ENCODE results near the gene RBM17. TPM values are rescaled to one million over a fixed set of nuclear protein-coding genes. Genes with fewer than 3 reads are reported as not detected.

RBM17 gene
- total RNA-seq, 1 experiment from 2014 or later, result 65.4 TPM

DNA sequence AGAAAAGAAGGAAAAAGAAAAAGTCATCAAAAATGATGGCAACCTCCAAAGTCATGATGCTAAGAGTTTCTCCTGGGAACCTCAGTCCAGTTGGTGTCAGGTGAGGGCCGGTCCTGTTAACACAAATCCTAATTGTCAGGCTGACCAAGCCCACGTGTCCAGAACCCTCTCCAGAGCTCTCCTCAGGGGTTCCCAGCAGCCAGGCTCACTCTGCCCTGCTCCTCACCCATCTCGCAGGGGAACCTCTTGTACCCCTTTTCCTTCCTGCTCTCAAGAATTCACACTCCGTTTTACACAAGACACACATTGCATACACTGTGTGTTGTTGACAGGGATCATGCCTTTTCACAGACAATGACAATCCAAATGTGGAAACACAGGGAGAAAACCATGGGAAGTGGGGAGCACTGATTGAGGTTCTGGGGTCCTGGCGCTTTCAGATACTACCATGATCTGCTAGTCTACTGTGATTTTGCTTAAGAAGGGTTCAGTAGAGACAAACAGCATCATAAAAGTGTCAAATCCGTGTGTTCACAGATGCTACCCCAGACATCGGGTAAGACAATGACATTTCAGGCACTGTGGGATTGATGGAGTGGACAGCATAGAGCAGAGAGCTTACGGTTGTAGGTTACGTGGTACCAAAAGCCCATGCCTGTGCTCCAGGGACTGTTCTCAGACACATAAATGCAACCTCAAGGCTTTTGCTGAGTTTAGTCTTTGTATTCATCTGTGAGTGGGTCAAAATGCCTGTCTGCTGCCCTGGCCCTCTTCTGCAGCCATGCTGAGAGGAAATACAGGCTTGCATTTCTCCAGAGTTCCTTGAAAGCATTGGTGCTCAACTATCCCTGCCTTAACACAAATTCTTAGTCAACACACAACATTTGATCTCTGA, 42.7 kb upstream of the RBM17 start:
- TF ChIP-seq SIN3A (IDR thresholded peaks at IDR 0.05; ENCODE audit: borderline replicate concordance, insufficient read depth, low read depth, low read length) (no peak), POLR2AphosphoS5 (IDR thresholded peaks at IDR 0.05; ENCODE audit: low read depth, low read length) (no peak), CTCF (IDR thresholded peaks at IDR 0.05) (no peak), TCF7L2 (IDR thresholded peaks at IDR 0.05; ENCODE audit: low read depth, low read length) (no peak)
- TF ChIP-seq, protein P1, sequence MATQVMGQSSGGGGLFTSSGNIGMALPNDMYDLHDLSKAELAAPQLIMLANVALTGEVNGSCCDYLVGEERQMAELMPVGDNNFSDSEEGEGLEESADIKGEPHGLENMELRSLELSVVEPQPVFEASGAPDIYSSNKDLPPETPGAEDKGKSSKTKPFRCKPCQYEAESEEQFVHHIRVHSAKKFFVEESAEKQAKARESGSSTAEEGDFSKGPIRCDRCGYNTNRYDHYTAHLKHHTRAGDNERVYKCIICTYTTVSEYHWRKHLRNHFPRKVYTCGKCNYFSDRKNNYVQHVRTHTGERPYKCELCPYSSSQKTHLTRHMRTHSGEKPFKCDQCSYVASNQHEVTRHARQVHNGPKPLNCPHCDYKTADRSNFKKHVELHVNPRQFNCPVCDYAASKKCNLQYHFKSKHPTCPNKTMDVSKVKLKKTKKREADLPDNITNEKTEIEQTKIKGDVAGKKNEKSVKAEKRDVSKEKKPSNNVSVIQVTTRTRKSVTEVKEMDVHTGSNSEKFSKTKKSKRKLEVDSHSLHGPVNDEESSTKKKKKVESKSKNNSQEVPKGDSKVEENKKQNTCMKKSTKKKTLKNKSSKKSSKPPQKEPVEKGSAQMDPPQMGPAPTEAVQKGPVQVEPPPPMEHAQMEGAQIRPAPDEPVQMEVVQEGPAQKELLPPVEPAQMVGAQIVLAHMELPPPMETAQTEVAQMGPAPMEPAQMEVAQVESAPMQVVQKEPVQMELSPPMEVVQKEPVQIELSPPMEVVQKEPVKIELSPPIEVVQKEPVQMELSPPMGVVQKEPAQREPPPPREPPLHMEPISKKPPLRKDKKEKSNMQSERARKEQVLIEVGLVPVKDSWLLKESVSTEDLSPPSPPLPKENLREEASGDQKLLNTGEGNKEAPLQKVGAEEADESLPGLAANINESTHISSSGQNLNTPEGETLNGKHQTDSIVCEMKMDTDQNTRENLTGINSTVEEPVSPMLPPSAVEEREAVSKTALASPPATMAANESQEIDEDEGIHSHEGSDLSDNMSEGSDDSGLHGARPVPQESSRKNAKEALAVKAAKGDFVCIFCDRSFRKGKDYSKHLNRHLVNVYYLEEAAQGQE (IDR thresholded peaks at IDR 0.05; ENCODE audit: insufficient read depth in 1 of 2, low read depth in 2 of 2, low read length in 1 of 2), result no peak
- ChIA-PET POLR2A (no interaction called here), CTCF (no interaction called here)
- BruUV-seq (replicated peaks), result no TSS peak
- Histone ChIP-seq H3K36me3 (ENCODE audit: control insufficient read depth, insufficient read depth, low read length) (no peaks in the 10 kb centered on the region), H3K27me3 (ENCODE audit: control insufficient read depth, insufficient read depth, low read length) (peaks cover 3% of the 10 kb centered on the region; the same call in 1 of the 2 replicates), H3K9me3 (ENCODE audit: control insufficient read depth, insufficient read depth, low read depth, low read length) (no peaks in the 10 kb centered on the region), H3K4me1 (ENCODE audit: control insufficient read depth, insufficient read depth, low read length) (peaks cover 2% of the 10 kb centered on the region; the same call in 1 of the 2 replicates), H3K4me3 (ENCODE audit: low read depth in 2 of 2, low read length in 2 of 2) (no peak overlapping the region), H3K27ac (ENCODE audit: low read length) (no peak overlapping the region)
- no peak for DNase-seq (ENCODE audit: low read depth, low spot score)
- ATAC-seq, result no peak
- intact Hi-C loops (cut with micrococcal nuclease; ENCODE audit: unreplicated experiment) (no loop called here), in situ Hi-C loops (cut with HindIII; ENCODE audit: low pct_unique_long_range_greater_than_20kb, low sequenced_read_pairs) (no loop called here)

DNA sequence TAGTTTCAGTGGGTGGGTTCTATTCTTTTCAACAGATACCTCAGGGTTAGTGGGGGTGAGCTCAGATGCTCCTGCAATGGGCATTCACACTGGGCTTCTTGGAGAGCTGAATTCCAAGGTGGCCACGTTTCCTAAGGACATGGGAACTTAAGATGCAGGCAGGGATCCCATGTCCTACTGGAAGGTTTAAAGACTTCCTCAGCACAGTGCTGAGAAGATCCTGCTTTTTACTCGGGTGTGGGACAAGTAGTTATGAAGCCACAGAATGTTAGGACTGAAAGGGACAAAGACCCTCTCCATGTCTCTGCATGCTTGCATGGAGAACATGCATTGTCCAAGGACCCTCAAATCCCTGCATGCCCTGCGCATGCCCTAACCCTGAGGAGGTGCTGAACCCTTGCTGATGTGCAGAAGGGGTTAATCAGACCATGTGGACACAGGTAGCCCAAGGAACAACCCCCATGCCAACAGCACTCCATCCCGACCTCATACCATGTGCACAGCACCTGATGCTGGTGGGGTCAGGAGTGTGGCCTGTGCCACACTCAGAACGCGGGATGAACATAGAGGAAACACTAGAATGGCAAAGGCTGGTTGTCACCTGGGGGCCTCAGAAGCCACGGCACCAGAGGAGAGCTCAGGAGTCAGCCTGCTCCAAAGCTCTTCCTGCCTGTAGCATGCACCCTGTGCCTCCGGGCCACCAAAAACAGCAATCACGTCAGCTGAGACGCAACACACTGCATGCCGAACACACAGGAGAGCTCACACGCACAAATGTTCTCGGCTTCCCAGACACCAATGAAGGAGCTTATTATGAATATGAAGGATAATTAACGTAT, 41.8 kb upstream of the RBM17 start:
- no TSS peak for BruUV-seq (replicated peaks)
- intact Hi-C loops (cut with micrococcal nuclease; ENCODE audit: unreplicated experiment), result no loop called here

More for the DNA sequence above, 41.8 kb upstream of the RBM17 start:
- no peak overlapping the region for H3K4me3 ChIP-seq (ENCODE audit: low read depth in 2 of 2, low read length in 2 of 2)
- CTCF ChIA-PET, result no interaction called here
- in situ Hi-C loops (cut with HindIII; ENCODE audit: low pct_unique_long_range_greater_than_20kb, low sequenced_read_pairs), result no loop called here
- POLR2A ChIA-PET, result no interaction called here
- H3K27ac ChIP-seq (ENCODE audit: low read length), result no peak overlapping the region
- no peaks in the 10 kb centered on the region for H3K9me3 ChIP-seq (ENCODE audit: control insufficient read depth, insufficient read depth, low read depth, low read length)
- no peak for DNase-seq (ENCODE audit: low read depth, low spot score)
- H3K4me1 ChIP-seq (ENCODE audit: control insufficient read depth, insufficient read depth, low read length), result peaks cover 3% of the 10 kb centered on the region; the same call in 1 of the 2 replicates
- TF ChIP-seq CTCF (IDR thresholded peaks at IDR 0.05), result no peak
- TF ChIP-seq, protein P1 (IDR thresholded peaks at IDR 0.05; ENCODE audit: insufficient read depth in 1 of 2, low read depth in 2 of 2, low read length in 1 of 2), result no peak
- TF ChIP-seq SIN3A (IDR thresholded peaks at IDR 0.05; ENCODE audit: borderline replicate concordance, insufficient read depth, low read depth, low read length), result no peak
- no peak for TF ChIP-seq TCF7L2 (IDR thresholded peaks at IDR 0.05; ENCODE audit: low read depth, low read length)
- no peak for TF ChIP-seq POLR2AphosphoS5 (IDR thresholded peaks at IDR 0.05; ENCODE audit: low read depth, low read length)
- H3K36me3 ChIP-seq (ENCODE audit: control insufficient read depth, insufficient read depth, low read length), result no peaks in the 10 kb centered on the region
- ATAC-seq, result no peak
- peaks cover 3% of the 10 kb centered on the region; the same call in 1 of the 2 replicates for H3K27me3 ChIP-seq (ENCODE audit: control insufficient read depth, insufficient read depth, low read length)

Data from Panc1 (cell line).